Panc1 (cell line): ENCODE results near the gene MIOX. TPM values are rescaled to one million over a fixed set of nuclear protein-coding genes. Genes with fewer than 3 reads are reported as not detected.

Experiments
- ATAC-seq: fragments of 200-7000 bp; cut with Tn5 transposase; 2 replicates; pipeline ENCODE4 v1.9.1; 2020; ENCODE audit warnings: mild to moderate bottlenecking, moderate library complexity
- BruUV-seq: library from RNA; stranded (reverse); fragments of 400-500 nt; replicated peaks from 2 replicates; lab custom pipeline; 2021; lab: Mats Ljungman, UMichigan
- CTCF ChIA-PET: fragments of 300-600 bp; sonication (Branson Sonifier 250); formaldehyde crosslinking; loops from one replicate; lab custom pipeline; 2022; ENCODE audit warnings: antibody characterized with exemption; lab: Charles Lee
- POLR2A ChIA-PET: fragments of 300-600 bp; sonication (Branson Sonifier 250); formaldehyde crosslinking; loops from one replicate; lab custom pipeline; 2022; ENCODE audit warnings: antibody characterized with exemption; lab: Charles Lee
- DNase-seq: peaks from one replicate; pipeline ENCODE4 v3.0.0-alpha.2; 2010; ENCODE audit warnings: low read depth, low spot score
- H3K27ac ChIP-seq: 2 replicates; pipeline ENCODE4 v1.5.1; 2011; ENCODE audit warnings: mild to moderate bottlenecking, low read length, inconsistent platforms
- H3K27me3 ChIP-seq: fragments of 200-500 bp; sonication (Bioruptor generic); 2 replicates; pipeline ENCODE4 v1.6.0; 2014; ENCODE audit warnings: low read length, inconsistent platforms; ENCODE audit not compliant: control insufficient read depth, insufficient read depth
- H3K36me3 ChIP-seq: fragments of 200-500 bp; sonication (Bioruptor generic); 2 replicates; pipeline ENCODE4 v1.5.1; 2014; ENCODE audit warnings: inconsistent platforms, mild to moderate bottlenecking, low read length, moderate library complexity; ENCODE audit not compliant: control insufficient read depth, insufficient read depth
- H3K4me1 ChIP-seq: 2 replicates; pipeline ENCODE4 v1.5.1; 2011; ENCODE audit warnings: inconsistent platforms, mild to moderate bottlenecking, low read length, moderate library complexity; ENCODE audit not compliant: control insufficient read depth, insufficient read depth
- H3K4me3 ChIP-seq, 2 experiments: 2 replicates each; pipeline ENCODE4 v1.5.1; 2011 to 2012; ENCODE audit warnings: low read depth in 2 of 2, low read length in 2 of 2, mild to moderate bottlenecking in 2 of 2, inconsistent platforms in 1 of 2, moderate library complexity in 1 of 2
- H3K9me3 ChIP-seq: fragments of 200-500 bp; sonication (Bioruptor generic); 2 replicates; pipeline ENCODE4 v1.5.1; 2014; ENCODE audit warnings: low read depth, mild to moderate bottlenecking, inconsistent platforms, low read length, moderate library complexity; ENCODE audit not compliant: control insufficient read depth, insufficient read depth
- CTCF ChIP-seq: fragments of 450-650 bp; IDR thresholded peaks from 2 replicates; pipeline ENCODE4 v1.5.1; 2017; ENCODE audit warnings: mild to moderate bottlenecking
- POLR2AphosphoS5 ChIP-seq: IDR thresholded peaks from 2 replicates; pipeline ENCODE4 v1.6.1; 2012; ENCODE audit warnings: mild to moderate bottlenecking, low read depth, low read length, moderate library complexity
- SIN3A ChIP-seq: IDR thresholded peaks from 2 replicates; pipeline ENCODE4 v1.6.1; 2012; ENCODE audit warnings: low read depth, mild to moderate bottlenecking, low read length, moderate library complexity, borderline replicate concordance; ENCODE audit not compliant: insufficient read depth
- in situ Hi-C: cut with HindIII; loops from 2 replicates; pipeline ENCODE4 v1.10.0; 2016; ENCODE audit warnings: low sequenced_read_pairs, low pct_unique_long_range_greater_than_20kb
- intact Hi-C: fragments of 100-400 bp; cut with micrococcal nuclease; formaldehyde crosslinking; loops from one replicate; pipeline ENCODE4 v1.10.0; 2022; ENCODE audit not compliant: unreplicated experiment
- total RNA-seq: library from RNA; stranded (reverse); gene quantifications from one replicate; pipeline ENCODE4 v1.2.1, GENCODE V29; 2021; ENCODE audit not compliant: unreplicated experiment
- TF ChIP-seq, protein P1 (sequence below), 2 experiments: IDR thresholded peaks; 2 replicates each; pipeline ENCODE4 v1.6.1; 2011 to 2012; ENCODE audit warnings: low read depth in 2 of 2, control low read depth in 1 of 2, low read length in 1 of 2, mild to moderate bottlenecking in 1 of 2, moderate library complexity in 1 of 2; ENCODE audit not compliant: insufficient read depth in 1 of 2

MIOX gene
- total RNA-seq, 1 experiment from 2014 or later: 0.23 TPM

GRCh38 chr22:50506611-50507420, 20.2 kb downstream of the MIOX start:
- no peak for DNase-seq
- ATAC-seq: peak; percentile 31; the same call in 1 of the 2 replicates
- ChIA-PET POLR2A (no interaction called here), CTCF (no interaction called here)
- Histone ChIP-seq H3K9me3 (no peaks in the 10 kb centered on the region), H3K27me3 (no peaks in the 10 kb centered on the region), H3K4me3 (peak overlapping the region; percentile 85 to 91), H3K36me3 (peaks cover 4% of the 10 kb centered on the region), H3K27ac (peak overlapping the region; percentile 87), H3K4me1 (peaks cover 5% of the 10 kb centered on the region)
- TF ChIP-seq POLR2AphosphoS5 (no peak), SIN3A (no peak), CTCF (no peak)
- TF ChIP-seq, protein P1, sequence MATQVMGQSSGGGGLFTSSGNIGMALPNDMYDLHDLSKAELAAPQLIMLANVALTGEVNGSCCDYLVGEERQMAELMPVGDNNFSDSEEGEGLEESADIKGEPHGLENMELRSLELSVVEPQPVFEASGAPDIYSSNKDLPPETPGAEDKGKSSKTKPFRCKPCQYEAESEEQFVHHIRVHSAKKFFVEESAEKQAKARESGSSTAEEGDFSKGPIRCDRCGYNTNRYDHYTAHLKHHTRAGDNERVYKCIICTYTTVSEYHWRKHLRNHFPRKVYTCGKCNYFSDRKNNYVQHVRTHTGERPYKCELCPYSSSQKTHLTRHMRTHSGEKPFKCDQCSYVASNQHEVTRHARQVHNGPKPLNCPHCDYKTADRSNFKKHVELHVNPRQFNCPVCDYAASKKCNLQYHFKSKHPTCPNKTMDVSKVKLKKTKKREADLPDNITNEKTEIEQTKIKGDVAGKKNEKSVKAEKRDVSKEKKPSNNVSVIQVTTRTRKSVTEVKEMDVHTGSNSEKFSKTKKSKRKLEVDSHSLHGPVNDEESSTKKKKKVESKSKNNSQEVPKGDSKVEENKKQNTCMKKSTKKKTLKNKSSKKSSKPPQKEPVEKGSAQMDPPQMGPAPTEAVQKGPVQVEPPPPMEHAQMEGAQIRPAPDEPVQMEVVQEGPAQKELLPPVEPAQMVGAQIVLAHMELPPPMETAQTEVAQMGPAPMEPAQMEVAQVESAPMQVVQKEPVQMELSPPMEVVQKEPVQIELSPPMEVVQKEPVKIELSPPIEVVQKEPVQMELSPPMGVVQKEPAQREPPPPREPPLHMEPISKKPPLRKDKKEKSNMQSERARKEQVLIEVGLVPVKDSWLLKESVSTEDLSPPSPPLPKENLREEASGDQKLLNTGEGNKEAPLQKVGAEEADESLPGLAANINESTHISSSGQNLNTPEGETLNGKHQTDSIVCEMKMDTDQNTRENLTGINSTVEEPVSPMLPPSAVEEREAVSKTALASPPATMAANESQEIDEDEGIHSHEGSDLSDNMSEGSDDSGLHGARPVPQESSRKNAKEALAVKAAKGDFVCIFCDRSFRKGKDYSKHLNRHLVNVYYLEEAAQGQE (IDR thresholded peaks at IDR 0.05; ENCODE audit: insufficient read depth in 1 of 2, low read depth in 2 of 2, low read length in 1 of 2): no peak
- intact Hi-C loops (no loop called here), in situ Hi-C loops (no loop called here)
- TSS peak; percentile 85 for BruUV-seq

DNA sequence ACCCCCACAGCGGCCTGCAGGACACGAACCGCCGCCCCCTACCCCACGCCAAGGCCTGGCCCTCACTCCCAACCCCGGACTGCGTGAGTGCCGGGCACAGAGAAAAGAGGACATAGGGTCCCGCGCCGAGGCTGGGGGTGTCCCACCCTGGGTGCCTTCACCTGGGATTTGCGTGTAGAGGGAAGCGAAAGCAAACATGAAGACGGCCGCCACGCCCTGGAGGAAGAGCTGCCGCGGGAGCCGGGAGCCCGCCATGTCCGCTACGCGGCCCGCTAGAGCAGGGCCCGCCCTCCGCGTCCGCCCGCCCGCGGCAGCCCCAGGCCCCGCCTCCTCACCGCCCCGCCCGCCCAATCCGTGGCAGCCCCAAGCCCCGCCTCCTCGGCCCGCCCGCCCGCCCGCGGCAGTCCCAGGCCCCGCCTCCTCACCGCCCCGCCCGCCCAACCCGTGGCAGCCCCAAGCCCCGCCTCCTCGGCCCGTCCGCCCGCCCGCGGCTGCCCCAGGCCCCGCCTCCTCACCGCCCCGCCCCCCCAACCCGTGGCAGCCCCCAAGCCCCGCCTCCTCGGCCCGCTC, 20.8 kb downstream of the MIOX start, which contains the start of gene LMF2:
LMF2 (minus strand) TSS at position 282 of the 570 bp plus-strand sequence; CDS start at position 255, 27 bp downstream.
- ChIA-PET CTCF (interaction anchor here (0.6 to 1.4 kb wide), 3 partner anchors 18 to 265 kb away, joined by 4 to 10 read pairs (median 6); partner anchors contain the start of gene SCO2), POLR2A (interaction anchor here (0.6 to 0.7 kb wide), 3 partner anchors 15 to 33 kb away, joined by 3 to 6 read pairs (median 3); no protein-coding TSS in a partner anchor)
- peak; percentile 85 for ATAC-seq
- intact Hi-C loops: no loop called here
- BruUV-seq: no TSS peak
- Histone ChIP-seq H3K4me3 (peak within 1 kb of the TSS; percentile 85 to 91), H3K27me3 (no peaks in the 10 kb centered on the region), H3K4me1 (peaks cover 5% of the 10 kb centered on the region), H3K27ac (peak within 1 kb of the TSS; percentile 87), H3K36me3 (peaks cover 4% of the 10 kb centered on the region), H3K9me3 (no peaks in the 10 kb centered on the region)
- in situ Hi-C loops: no loop called here
- no peak for DNase-seq
- TF ChIP-seq SIN3A: peak; percentile 60; the same call in 1 of the 2 replicates
- TF ChIP-seq, protein P1 (IDR thresholded peaks at IDR 0.05; ENCODE audit: insufficient read depth in 1 of 2, low read depth in 2 of 2, low read length in 1 of 2): no peak
